ENCODE measurements around the gene GBE1.
"Not testable (repeated sequence)": the region's sequence is repeated elsewhere in the genome, so short reads cannot be mapped to it uniquely, and the experiment has no call there.

The GBE1 gene

DNA sequence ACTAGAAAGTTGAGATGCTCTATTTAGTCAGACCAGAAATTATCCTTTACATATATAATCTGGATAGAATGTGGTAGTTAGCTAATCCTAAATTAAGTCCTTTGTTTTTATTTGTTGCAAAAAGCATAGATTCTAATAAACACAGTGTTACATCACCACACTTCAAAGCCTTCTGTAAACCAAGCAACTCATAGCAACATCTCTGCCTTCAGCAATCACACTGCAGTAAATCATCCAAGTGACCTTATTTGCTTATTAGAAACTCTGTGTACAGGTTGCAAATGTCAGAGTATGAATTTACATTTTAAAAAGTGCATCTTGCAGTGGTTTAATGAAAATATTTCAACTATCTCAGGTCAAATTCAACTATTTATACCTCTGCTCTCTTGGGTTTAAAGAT, 242.5 kb downstream of the GBE1 start:
- DNase-seq: no peak

DNA sequence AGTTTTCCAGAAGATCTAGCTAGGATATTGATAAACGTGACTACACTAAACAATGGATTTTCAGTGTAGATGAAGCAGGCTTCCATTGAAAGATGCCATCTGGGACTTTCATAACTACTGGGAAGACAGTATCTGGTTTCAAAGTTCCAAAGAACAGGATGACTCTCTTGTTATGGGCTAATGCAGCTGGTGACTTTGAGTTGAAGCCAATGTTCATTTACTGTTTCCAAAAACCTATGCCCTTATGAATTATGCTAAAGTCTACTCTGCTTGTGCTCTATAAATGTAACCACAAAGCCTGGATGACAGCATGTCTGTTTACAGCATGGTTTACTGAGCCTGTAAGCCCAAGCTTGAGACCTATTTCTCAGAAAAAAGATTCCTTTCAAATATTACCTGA, 245.4 kb downstream of the GBE1 start:
- DNase-seq: no peak

DNA sequence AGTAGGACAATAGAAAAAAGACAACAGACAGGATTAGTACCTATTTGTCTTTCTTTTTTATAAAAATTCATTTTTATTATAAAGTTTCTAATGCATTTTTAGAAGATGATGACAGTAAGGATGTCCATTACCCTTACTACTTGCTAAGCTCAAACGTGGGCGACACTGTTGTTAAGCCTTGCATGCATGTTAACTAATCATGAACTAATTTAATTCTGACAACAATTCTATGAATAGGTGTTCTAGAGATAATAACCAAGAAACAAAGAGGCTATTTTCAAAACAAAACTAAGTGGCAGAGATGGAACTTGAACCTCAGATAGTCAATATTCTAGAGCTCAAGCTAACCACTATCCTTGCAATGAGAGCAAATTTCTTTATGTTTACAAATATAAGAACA, 247.9 kb downstream of the GBE1 start:
- no peak for DNase-seq

DNA sequence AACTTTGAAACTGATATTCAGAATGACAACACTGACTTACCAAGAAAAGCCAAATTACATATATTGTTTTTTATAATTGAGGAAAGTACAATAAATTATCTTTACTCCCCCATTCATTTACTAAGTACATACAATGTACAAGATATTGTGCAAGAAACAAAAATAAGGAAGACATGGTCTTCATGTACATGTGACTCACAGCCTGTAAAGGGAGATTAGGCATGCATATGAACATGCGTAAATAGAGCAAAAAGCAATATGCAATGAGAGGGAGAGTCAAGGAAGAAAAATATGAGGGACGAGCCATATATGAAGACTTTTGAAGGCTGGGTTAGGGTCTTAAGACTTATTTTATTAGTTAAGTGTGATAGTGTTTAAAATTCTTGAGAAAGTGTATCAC, 258.4 kb downstream of the GBE1 start:
- no peak for DNase-seq

DNA sequence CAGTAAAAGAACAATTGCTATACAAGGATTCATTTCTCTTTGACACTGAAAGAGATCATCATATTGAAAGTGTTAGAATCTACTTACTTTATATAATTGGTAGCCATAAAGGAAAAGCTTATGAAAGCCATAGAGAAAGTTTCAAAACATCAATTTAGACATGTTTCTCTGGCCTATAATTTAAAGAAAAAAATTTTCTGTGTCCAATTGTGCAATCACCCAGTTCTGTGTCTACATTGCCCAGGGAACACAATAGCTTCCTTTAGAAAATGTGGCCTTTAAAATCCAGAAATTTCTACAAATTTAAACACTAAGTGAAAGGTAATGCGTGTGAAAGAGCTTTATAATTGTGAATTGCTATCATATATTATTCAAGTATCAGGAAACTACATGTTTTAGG, 259.2 kb downstream of the GBE1 start:
- no peak for DNase-seq

DNA sequence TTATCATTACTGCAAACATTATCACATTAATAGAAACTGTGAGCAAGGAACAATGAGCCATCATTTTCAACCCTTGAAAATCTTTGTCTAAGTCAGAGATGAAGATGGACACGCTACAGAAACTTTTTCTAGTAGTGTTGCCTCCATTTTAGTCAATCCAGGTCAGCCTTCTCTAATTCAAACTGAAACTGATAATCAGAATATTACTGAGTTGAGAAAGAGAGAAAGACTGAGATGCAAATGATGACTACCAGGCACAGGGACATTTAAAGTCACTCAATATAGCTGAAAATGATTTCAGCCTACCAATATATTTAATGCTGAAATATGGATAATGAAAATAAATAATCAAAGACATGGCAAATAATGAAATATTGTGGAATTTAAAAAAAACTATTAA, 261.4 kb downstream of the GBE1 start:
- no peak for DNase-seq

DNA sequence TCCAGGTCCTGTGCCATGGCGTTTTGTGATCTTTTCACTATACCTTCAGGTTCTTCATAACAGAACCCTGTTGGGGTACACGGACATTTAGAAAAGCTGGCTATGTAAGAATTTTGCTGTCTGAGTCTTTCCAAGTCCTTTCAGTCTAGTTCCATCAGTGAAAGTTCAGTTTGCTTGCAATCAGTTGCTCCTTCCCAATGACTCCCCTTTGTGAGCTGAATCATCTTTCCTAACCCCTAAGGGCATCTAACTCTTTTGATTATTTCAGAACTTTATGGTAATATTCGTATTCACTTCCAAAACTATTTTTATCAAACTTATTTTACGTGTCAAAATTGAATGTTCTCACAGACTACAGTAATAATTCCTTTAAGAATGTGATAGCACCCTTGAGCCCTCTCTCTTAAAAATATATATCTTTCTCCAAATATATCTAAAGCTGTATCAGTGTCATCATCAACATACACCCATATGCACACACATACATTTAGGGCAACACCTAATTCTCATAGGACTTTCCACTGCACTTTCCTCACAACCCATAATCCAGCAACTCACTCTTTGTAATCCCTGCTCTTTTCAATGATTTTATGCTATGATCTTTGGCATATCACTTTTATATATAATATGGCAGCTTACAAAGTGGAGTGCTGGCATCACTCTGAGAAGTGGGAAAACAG, 263.7 kb downstream of the GBE1 start:
- no peak for DNase-seq

DNA sequence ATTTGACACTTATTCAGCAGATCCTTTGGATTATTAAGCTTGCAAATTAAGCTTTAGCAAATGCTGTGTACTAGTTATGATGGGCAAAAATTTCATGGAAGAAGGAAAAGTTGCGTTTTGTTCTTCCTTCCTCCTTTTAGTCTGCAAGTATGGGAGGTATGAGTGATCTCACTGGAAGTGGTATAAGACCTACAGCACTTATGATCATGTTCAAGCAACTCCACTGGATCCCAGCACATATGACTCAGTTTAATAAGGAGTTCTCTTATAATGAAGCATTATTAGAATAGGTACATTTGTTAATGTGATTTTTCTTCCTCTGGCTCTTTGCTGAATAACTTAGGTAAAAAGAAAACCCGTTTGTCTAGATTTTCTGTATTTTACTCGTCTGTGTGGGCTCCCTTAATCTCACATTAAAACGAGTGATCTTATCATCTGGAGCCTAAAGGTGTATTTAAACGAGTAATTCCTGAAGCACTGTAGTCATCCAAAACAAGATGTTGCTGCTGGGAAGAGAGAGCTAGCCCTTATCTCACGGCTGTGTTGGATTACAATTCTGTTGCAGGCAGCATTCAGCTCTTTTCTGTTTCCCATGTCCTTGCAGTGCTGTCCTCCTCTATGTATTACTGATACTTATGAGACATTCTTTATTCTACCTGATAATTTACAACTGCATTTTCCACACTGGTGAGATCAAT, 264.9 kb downstream of the GBE1 start:
- DNase-seq: no peak

DNA sequence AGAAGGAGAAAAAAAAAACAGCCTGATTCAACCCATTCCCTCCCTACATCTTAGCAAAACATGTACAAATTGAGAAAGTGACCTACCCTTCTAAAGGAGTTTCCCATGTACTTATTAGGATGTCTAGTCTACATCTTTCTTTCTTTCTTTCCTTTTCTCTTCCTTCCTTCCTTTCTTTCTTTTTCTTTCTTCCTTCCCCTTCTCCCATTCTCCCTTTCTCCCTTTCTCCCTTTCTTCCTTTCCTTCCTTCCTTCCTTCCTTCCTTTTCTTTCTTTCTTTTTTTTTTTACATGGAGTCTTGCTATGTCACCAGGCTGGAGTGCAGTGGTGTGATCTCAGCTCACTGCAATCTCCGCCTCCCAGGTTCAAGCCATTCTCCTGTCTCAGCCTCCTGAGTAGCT, 269.0 kb downstream of the GBE1 start:
- DNase-seq: not testable (repeated sequence)

DNA sequence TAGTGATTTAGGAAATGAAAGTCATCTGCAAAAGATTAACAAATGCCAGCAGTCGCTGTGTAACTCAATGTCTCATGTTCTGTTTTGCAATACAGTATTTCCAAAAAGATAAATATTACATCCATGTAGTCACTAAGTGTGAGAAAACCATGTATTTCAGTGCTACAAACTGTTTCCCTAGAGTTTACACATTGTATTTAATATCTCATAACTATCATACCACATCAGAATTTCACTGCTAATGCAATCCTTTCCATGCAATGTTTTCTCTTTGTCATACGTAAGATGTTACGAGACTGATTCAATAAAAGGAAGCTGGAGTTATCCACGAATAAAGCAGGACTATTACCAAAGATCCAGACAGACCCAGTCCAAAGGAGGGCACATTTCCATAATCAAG, 269.4 kb downstream of the GBE1 start:
- peak; percentile 33 for DNase-seq

DNA sequence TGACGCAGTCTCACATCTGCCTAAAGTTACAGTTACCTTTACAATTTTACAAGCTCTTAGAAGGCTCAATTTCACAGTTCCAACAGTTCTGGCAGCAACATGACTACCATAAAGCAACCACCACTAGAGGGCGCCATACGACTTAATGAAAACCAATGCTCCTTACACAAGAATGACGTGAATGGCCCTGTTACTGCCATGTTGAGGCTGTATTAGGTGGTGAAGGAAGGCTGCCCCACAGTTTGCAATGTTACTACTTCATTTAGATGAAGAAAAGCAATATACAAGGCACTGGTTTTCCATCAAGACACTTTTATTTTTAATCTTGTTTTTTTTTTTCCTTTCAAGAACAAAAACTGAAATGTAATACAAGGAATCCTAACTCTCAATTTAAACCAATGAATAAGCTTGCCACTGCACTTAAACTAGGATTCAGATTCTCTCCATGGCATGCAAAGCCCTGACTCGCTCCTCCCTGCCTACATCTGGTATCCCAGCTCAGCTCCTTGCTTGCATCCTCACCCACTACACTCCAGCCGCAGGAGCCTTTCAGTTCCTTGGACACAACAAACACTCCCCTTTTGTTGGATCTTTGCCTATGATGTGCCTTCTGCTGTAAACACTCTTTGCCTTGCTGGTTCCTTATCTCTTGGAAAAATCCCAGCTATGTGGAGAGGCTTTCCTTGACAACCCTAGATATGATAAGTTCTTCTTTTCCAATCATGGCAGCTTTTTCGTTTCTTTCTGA, 270.7 kb downstream of the GBE1 start:
- peak; percentile 91 for DNase-seq

DNA sequence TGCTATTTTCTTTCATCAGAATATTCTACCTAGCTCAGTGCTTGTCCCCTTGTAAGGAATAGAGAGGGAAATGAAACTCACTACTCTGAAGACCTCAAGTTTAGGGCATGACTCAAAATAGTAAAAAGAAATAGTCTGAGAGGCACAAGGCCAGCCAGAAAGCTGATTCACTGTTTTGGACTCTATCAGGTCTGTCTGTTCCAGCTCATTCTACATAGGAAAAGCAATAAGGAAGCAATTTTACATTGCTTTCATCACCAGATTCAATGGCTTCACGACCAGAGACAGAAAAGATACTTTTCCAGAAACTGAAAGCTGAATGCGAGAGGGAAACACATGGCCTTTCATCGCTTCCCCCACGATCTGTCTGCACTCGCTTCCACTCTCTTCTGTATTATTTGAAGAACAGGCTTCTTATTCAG, 276.0 kb downstream of the GBE1 start:
- DNase-seq: no peak

DNA sequence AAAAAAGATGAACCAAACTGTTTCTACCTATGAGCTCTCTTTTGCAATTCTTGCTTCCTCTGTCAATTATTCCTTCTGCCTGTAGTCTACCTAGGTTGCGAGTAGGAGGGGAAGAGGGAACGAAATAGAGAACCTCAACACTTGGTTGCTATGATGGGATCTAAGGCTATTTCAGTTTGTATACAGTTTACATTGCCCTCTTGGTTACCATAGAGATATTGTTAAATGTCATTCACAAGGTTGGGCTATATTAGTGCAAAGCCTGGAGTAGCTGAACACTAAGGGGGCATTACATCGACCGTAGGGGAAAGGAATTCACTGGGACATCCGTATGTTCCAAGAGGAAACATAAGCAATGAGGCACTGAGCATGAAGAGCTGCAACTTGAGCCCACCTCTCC, 276.9 kb downstream of the GBE1 start:
- no peak for DNase-seq

DNA sequence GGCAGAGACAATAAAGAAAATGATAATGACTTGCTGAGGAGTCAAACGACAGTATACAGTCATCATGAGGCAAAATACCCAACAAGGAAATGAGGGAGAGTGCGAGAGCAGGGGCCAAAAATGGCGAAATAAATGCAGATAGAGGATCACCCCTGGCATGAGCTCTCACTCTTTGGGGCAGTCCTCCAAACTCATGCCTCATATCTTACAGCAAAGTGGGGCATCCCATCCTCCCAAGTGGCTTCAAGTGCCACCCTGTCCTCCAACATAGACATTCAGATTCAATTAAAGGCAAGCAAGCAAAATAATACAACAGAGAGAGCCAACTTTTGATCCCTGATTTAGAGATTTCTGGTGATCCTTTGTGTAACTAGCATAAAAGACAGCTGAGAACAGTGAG, 278.4 kb downstream of the GBE1 start:
- no peak for DNase-seq

DNA sequence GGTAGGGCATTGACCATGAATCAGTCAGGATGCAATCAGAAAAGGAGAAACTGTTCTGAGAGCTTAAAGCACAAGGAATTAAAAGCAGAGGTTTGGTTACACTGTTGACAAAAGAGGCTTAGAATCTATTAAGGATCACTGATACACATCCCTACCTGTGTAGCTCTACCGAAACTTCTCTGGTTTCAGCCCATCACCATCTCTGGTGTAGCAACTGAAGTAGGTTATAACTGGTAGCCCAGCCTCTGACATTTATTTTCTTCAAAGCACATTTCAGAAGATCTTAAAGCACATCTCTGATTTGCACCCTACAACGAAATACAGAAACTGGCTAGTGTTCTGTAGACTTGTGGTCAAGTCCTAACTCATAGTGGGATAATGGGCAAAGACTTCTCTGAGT, 283.7 kb downstream of the GBE1 start:
- no peak for DNase-seq

DNA sequence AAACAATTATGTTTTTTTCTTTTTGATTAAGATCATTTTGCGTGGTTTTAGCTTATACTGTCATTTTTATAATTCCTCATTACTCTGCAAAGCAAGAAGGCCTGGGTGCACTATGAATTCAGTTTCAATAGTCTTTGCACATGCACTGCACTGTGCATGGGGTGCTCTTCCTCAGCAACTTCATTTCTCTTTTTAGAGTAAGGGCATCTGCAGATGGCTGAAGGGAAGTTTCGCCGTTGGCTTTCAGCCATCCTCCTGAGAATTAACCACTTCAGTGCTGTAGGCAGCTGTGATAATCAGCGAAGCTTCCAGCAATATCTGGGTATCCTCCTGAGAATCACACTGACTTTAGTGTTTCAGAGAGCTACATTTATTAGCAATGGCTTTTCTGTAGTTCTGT, 284.8 kb downstream of the GBE1 start:
- no peak for DNase-seq

DNA sequence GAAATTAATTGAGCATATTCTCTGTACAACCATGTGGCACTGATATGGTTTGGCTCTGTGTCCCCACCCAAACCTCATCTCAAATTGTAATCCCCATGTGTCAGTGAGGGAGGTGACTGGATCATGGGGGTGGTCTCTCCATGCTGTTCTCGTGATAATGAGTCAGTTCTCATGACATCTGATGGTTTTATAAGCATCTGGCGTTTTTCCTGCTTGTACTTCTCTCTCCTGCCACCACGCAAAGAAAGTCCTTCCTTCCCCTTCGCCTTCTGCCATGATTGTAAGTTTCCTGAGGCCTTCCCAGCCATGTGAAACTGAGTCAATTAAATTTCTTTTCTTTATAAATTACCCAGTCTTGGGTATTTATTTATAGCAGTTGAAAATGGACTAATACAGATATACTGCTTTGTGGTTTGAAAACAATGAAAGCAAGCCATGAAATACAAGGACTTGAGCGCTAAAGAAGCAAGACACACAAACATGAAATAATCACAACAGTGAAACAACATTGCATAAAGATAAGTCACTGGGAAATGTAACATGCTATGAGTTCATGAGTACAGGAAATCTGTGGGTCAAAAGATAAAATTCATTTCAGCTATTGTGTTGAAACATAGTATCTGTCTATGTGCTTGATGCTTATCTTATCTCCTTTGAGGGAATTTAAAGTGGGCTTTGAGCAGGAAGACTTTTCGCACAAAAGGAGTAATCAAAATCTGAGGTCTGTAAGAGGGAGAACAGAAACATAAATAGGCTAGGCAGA, 288.7 kb downstream of the GBE1 start:
- no peak for DNase-seq

DNA sequence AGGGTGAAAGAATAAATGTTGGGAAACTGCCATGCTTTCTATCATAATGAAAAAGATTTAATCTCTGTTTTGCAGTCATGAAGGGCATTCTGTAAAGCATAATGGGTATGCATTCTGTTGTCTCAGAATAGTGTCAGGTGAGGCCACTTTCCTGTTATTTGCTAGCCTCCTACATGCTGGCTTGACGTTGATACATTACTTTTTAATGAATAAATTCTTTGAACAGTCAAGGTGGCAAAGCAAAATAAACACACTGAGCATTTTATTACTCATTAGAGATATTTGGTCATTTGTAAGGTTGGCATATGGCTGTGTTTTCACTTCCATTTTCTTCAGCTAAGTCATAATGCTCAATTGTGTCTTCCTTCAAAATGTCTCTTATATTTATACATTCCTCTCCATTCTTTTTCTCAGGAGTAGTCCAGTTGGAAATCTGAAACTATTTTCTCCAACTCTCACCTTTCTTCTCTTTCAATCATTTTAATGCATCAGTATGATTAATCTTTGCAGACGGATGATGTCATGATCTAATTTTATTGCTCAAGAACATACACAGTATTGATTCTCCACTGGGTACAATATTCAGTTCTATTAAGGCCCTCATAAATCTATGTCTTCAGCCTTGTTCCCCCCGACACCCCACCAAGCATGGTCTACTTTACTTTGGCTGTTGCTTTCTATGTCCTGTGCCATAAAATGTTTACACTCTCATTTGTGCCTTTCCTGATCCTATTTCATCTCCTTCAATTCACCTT, 290.7 kb downstream of the GBE1 start:
- no peak for DNase-seq

DNA sequence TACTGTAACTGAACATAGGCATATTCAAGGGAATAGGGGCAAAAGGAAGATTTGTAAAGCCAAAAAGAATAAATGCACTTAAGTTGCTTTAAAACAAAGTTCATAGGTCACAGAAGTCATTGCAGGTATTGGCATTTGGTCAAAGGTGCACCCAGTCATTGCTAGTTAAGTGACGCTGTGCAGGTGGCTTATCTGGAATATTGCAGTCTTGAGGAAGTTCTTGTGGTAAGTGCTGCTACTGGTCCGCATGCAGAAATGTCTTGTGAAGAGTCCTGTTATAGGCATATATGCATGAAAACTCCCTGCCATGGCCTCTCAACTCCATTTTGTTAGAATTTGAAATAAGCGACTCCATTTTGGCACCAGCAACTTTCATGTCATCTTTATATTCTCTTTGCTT, 293.1 kb downstream of the GBE1 start:
- no peak for DNase-seq

DNA sequence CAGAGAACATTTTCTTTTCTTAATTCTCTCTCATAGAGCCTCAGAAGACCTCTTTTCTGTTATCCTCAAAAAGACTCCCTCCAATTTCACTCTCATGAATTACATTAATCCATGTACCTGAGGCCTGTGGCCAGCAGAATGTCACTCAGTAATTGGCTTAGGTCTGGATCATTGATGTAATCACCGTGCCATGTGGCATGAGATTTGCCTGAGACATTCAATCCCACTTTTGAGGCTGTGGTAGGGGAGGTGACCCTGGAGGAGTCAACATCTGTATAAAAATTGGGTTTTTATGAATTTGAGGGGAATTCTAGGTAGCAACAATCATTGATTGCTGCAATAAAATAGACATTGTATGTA, 295.3 kb downstream of the GBE1 start:
- no peak for DNase-seq

DNA sequence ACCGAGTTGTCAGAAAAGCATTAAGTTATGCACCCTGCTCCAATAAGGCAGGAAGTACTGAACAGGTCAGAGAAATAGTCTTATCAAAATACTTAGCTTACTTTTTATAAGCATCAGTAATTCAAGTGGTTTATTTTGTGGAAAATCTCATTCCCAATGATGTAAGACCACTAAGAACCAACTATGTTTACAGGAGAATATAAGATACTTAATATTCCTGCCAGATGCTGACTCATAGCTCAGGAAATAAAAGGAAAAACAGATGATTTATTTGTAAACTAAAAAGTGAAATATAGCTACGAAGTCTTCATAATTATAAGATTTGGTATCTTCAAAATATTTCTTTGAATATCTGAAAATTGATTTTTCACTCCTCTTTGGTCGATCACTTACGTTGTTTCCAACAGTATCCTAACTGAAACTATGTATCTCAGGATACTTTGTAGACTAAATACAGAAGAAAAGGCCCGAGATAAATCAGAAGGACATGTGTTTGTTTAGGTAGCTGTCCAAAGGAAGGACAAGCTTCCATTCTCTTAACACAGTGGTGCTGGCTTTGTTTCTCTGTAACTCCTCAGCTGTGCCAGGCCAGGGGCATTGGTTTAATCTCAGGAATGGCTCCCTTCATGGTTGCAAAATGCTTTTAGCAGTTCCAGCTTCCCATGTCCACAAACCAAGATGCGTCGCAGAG, 295.8 kb downstream of the GBE1 start:
- DNase-seq: no peak

DNA sequence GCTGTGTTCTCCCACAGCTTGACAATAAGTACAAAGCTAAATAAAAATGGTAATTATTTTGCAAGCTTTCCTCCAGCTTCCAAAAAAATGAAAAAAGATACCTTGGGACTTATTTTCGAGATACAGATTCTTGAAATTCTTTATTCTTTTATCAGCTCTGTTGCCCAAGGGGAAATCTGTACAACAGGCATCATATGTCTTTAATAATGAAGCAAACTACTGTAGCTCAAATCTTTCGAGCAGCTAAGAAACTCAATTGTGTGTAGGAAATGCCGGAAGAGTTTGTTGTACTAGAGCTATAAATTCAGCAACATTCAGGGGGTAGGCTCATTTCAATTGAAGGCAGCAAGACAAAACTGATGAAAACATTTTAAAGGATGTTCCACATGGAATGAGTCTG, 297.7 kb downstream of the GBE1 start:
- no peak for DNase-seq
